Activated naive CD4-positive, alpha-beta T cell treated with anti-CD3 and anti-CD28 coated beads for 36 hours (primary cell): Measurements from ENCODE around the gene SLC2A5. TPM values are rescaled to one million over a fixed set of nuclear protein-coding genes. Genes with fewer than 3 reads are reported as not detected.
"Not testable (repeated sequence)": the region's sequence is repeated elsewhere in the genome, so short reads cannot be mapped to it uniquely, and the experiment has no call there.

Source experiments
- CTCF ChIA-PET: fragments of 350-600 bp; sonication (Branson Sonifier 250); formaldehyde crosslinking; loops from one replicate; lab custom pipeline; 2021; ENCODE audit warnings: antibody characterized with exemption; lab: Charles Lee
- DNase-seq: peaks from one replicate; pipeline ENCODE4 v3.0.0-alpha.2; 2020
- H3K27ac Mint-ChIP-seq: one replicate; pipeline ENCODE4 v1.8.0; 2021; ENCODE audit warnings: mild to moderate bottlenecking, mixed read lengths
- H3K27me3 Mint-ChIP-seq: one replicate; pipeline ENCODE4 v1.8.0; 2021; ENCODE audit warnings: low read depth, mixed read lengths
- H3K36me3 Mint-ChIP-seq: one replicate; pipeline ENCODE4 v1.8.0; 2021; ENCODE audit warnings: low read depth, mixed read lengths
- H3K4me1 Mint-ChIP-seq: one replicate; pipeline ENCODE4 v1.8.0; 2021; ENCODE audit warnings: low read depth, mixed read lengths
- H3K4me3 Mint-ChIP-seq: one replicate; pipeline ENCODE4 v1.8.0; 2021; ENCODE audit warnings: mild to moderate bottlenecking, moderate library complexity, mixed read lengths
- H3K9me3 Mint-ChIP-seq: one replicate; pipeline ENCODE4 v1.8.0; 2021; ENCODE audit warnings: mixed read lengths
- intact Hi-C: fragments of 100-400 bp; cut with micrococcal nuclease; formaldehyde crosslinking; loops from one replicate; pipeline ENCODE4 v1.15.1; 2023
- total RNA-seq, 2 experiments: library from RNA; stranded (reverse); gene quantifications; one replicate each; pipeline ENCODE4 v1.2.3, GENCODE V29; 2021

SLC2A5 gene
- total RNA-seq, 2 experiments from 2014 or later = not detected

GRCh38 chr1:9022773-9023172 lies 46.7 kb downstream of the SLC2A5 start:
- H3K36me3 Mint-ChIP-seq = no peaks in the 10 kb centered on the region
- no peaks in the 10 kb centered on the region for H3K9me3 Mint-ChIP-seq
- DNase-seq = no peak
- no peak overlapping the region for H3K4me3 Mint-ChIP-seq
- H3K4me1 Mint-ChIP-seq = no peaks in the 10 kb centered on the region
- CTCF ChIA-PET = no interaction called here
- H3K27me3 Mint-ChIP-seq = peaks cover 2% of the 10 kb centered on the region
- intact Hi-C loops = no loop called here
- H3K27ac Mint-ChIP-seq = no peak overlapping the region

- not testable (repeated sequence) for H3K4me3 Mint-ChIP-seq
Observed at GRCh38 chr1:9022026-9022738, 47.3 kb downstream of the SLC2A5 start.

GRCh38 chr1:9020305-9020704 lies 49.1 kb downstream of the SLC2A5 start:
- CTCF ChIA-PET = no interaction called here
- Mint-ChIP-seq H3K27ac (no peak overlapping the region), H3K9me3 (no peaks in the 10 kb centered on the region), H3K36me3 (no peaks in the 10 kb centered on the region), H3K27me3 (peaks cover 2% of the 10 kb centered on the region), H3K4me1 (no peaks in the 10 kb centered on the region), H3K4me3 (no peak overlapping the region)
- DNase-seq = no peak
- intact Hi-C loops = no loop called here

More at GRCh38 chr1:9022026-9022738, 47.3 kb downstream of the SLC2A5 start:
- DNase-seq, CTCF ChIA-PET, H3K27ac Mint-ChIP-seq, H3K27me3 Mint-ChIP-seq, H3K4me1 Mint-ChIP-seq, intact Hi-C loops, H3K36me3 Mint-ChIP-seq, H3K9me3 Mint-ChIP-seq: not testable (repeated sequence)

- no peaks in the 10 kb centered on the region for H3K36me3 Mint-ChIP-seq
- H3K4me3 Mint-ChIP-seq = no peak overlapping the region
- H3K4me1 Mint-ChIP-seq = no peaks in the 10 kb centered on the region
- no peak overlapping the region for H3K27ac Mint-ChIP-seq
- peaks cover 2% of the 10 kb centered on the region for H3K27me3 Mint-ChIP-seq
- CTCF ChIA-PET = no interaction called here
- H3K9me3 Mint-ChIP-seq = no peaks in the 10 kb centered on the region
- no peak for DNase-seq
- intact Hi-C loops = loop anchor here (10.0 kb wide), 1 partner anchor 235 kb away; no protein-coding TSS in a partner anchor
Observed at GRCh38 chr1:9019896-9020295, 49.5 kb downstream of the SLC2A5 start.

- CTCF ChIA-PET = no interaction called here
- no peaks in the 10 kb centered on the region for H3K4me1 Mint-ChIP-seq
- H3K27me3 Mint-ChIP-seq = peaks cover 2% of the 10 kb centered on the region
- no peak overlapping the region for H3K27ac Mint-ChIP-seq
- DNase-seq = no peak
- no peaks in the 10 kb centered on the region for H3K9me3 Mint-ChIP-seq
- no peak overlapping the region for H3K4me3 Mint-ChIP-seq
- no peaks in the 10 kb centered on the region for H3K36me3 Mint-ChIP-seq
- intact Hi-C loops = loop anchor here (10.0 kb wide), 1 partner anchor 234 kb away; no protein-coding TSS in a partner anchor
Observed at GRCh38 chr1:9018333-9018732, 51.1 kb downstream of the SLC2A5 start.

GRCh38 chr1:9016455-9016854 lies 53.0 kb downstream of the SLC2A5 start:
- H3K9me3 Mint-ChIP-seq = no peaks in the 10 kb centered on the region
- H3K4me1 Mint-ChIP-seq = no peaks in the 10 kb centered on the region
- H3K36me3 Mint-ChIP-seq = no peaks in the 10 kb centered on the region
- H3K4me3 Mint-ChIP-seq = no peak overlapping the region
- DNase-seq = no peak
- CTCF ChIA-PET = interaction anchor here (2.0 kb wide), 1 partner anchor 11 kb away, joined by 15 read pairs; no protein-coding TSS in a partner anchor
- intact Hi-C loops = loop anchor here (10.0 kb wide), 1 partner anchor 232 kb away; no protein-coding TSS in a partner anchor
- H3K27me3 Mint-ChIP-seq = peaks cover 2% of the 10 kb centered on the region
- H3K27ac Mint-ChIP-seq = no peak overlapping the region

- CTCF ChIA-PET = interaction anchor here (0.6 to 2.0 kb wide), 5 partner anchors 9 to 95 kb away, joined by 4 to 15 read pairs (median 6); partner anchors contain the start of gene SLC2A7
- no peak for DNase-seq
- Mint-ChIP-seq H3K4me1 (no peaks in the 10 kb centered on the region), H3K4me3 (no peak overlapping the region), H3K9me3 (no peaks in the 10 kb centered on the region), H3K27me3 (no peaks in the 10 kb centered on the region), H3K36me3 (no peaks in the 10 kb centered on the region), H3K27ac (no peak overlapping the region)
- intact Hi-C loops = loop anchor here (5.0 to 10.0 kb wide), 2 partner anchors 88 to 230 kb away; no protein-coding TSS in a partner anchor
Observed at GRCh38 chr1:9014475-9015375, 54.7 kb downstream of the SLC2A5 start.

- intact Hi-C loops = loop anchor here (5.0 to 10.0 kb wide), 2 partner anchors 88 to 229 kb away; no protein-coding TSS in a partner anchor
Observed at GRCh38 chr1:9013819-9014218, 55.6 kb downstream of the SLC2A5 start.

GRCh38 chr1:9010781-9011323 lies 58.6 kb downstream of the SLC2A5 start:
- CTCF ChIA-PET = interaction anchor here (1.0 to 1.4 kb wide), 2 partner anchors 22 to 91 kb away, joined by 3 read pairs; no protein-coding TSS in a partner anchor
- Mint-ChIP-seq H3K27me3 (no peaks in the 10 kb centered on the region), H3K36me3 (no peaks in the 10 kb centered on the region), H3K4me3 (no peak overlapping the region), H3K9me3 (no peaks in the 10 kb centered on the region), H3K4me1 (no peaks in the 10 kb centered on the region), H3K27ac (no peak overlapping the region)
- intact Hi-C loops = loop anchor here (5.0 to 10.0 kb wide), 2 partner anchors 91 to 226 kb away; no protein-coding TSS in a partner anchor
- no peak for DNase-seq

More at GRCh38 chr1:9013819-9014218, 55.6 kb downstream of the SLC2A5 start:
- Mint-ChIP-seq H3K36me3 (no peaks in the 10 kb centered on the region), H3K27ac (no peak overlapping the region), H3K4me3 (no peak overlapping the region), H3K9me3 (no peaks in the 10 kb centered on the region), H3K4me1 (no peaks in the 10 kb centered on the region), H3K27me3 (no peaks in the 10 kb centered on the region)
- CTCF ChIA-PET = interaction anchor here (1.0 to 1.2 kb wide), 4 partner anchors 9 to 96 kb away, joined by 3 to 9 read pairs (median 4); no protein-coding TSS in a partner anchor
- DNase-seq = no peak

- Mint-ChIP-seq H3K36me3 (no peaks in the 10 kb centered on the region), H3K27ac (no peak overlapping the region), H3K4me1 (peaks cover 3% of the 10 kb centered on the region), H3K9me3 (no peaks in the 10 kb centered on the region), H3K4me3 (no peak overlapping the region), H3K27me3 (no peaks in the 10 kb centered on the region)
- DNase-seq = peak; percentile 53
- CTCF ChIA-PET = interaction anchor here (1.1 to 1.4 kb wide), 2 partner anchors 92 to 95 kb away, joined by 3 read pairs; no protein-coding TSS in a partner anchor
- intact Hi-C loops = loop anchor here (5.0 to 10.0 kb wide), 4 partner anchors 93 to 445 kb away; no protein-coding TSS in a partner anchor
Observed at GRCh38 chr1:9009438-9010370, 59.7 kb downstream of the SLC2A5 start.

- intact Hi-C loops = loop anchor here (5.0 to 10.0 kb wide), 2 partner anchors 189 to 443 kb away; no protein-coding TSS in a partner anchor
- CTCF ChIA-PET = interaction anchor here (0.9 to 1.2 kb wide), 2 partner anchors 83 to 90 kb away, joined by 3 to 4 read pairs; no protein-coding TSS in a partner anchor
- DNase-seq = no peak
- Mint-ChIP-seq H3K27me3 (no peaks in the 10 kb centered on the region), H3K27ac (no peak overlapping the region), H3K4me1 (peaks cover 8% of the 10 kb centered on the region), H3K36me3 (no peaks in the 10 kb centered on the region), H3K9me3 (no peaks in the 10 kb centered on the region), H3K4me3 (no peak overlapping the region)
Observed at GRCh38 chr1:9008236-9008635, 61.2 kb downstream of the SLC2A5 start.
